ENCODE data around the gene MTMR3.

The MTMR3 gene

GRCh38 chr22:29997516-29997915 is 114.5 kb downstream of the MTMR3 start:
- Histone ChIP-seq H3K4me1 (ENCODE audit: control insufficient read depth, insufficient read depth, low read length) (no peaks in the 10 kb centered on the region), H3K9me3 (ENCODE audit: control insufficient read depth, low read length) (no peaks in the 10 kb centered on the region), H3K36me3 (ENCODE audit: control insufficient read depth, insufficient read depth, low read length) (no peaks in the 10 kb centered on the region), H3K27me3 (ENCODE audit: control insufficient read depth, insufficient read depth, low read length, poor library complexity, severe bottlenecking) (no peaks in the 10 kb centered on the region), H3K27ac (ENCODE audit: insufficient read depth, low read depth, low read length, poor library complexity, severe bottlenecking) (no peak overlapping the region), H3K4me3 (ENCODE audit: insufficient read depth, low read depth, low read length) (no peak overlapping the region)
- 92 to 100% methylated on average over 2 of the region's 2 CpGs for WGBS, 2 experiments

DNA sequence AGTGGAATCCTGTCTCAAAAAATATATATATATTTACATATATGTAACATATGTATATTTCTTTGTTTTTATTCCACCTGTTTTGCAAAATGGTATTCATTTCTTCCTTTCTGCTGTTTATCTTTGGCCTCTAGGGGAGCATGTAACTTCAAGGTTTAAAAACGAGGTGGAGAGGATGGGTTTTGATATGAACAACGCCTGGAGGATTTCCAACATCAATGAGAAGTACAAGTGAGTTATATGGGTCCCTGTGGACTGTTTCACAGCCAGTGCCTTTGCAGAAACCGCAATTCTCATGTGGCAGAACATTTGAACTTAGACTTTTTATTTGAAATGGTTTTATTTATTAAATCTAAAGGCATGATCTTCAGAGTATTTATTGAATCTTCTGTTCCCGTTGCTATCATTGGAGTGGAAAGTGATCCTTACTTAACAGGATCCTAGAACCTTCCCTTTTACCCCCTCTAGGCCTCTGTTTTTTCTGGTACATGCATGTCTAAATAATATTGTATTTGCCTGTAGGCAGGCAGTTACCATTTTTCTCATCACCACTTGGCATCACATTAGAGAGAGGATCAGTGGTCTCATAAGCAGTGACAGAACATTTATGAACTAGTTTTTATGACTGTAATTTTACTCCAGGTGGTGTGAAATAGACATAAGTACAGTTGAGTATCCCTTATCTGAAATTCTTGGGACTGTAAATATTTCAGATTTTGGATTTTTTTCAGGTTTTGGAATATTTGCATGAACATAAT is 115.8 kb downstream of the MTMR3 start:
- Histone ChIP-seq H3K4me3 (ENCODE audit: insufficient read depth, low read depth, low read length) (no peak overlapping the region), H3K27me3 (ENCODE audit: control insufficient read depth, insufficient read depth, low read length, poor library complexity, severe bottlenecking) (no peaks in the 10 kb centered on the region), H3K36me3 (ENCODE audit: control insufficient read depth, insufficient read depth, low read length) (no peaks in the 10 kb centered on the region), H3K4me1 (ENCODE audit: control insufficient read depth, insufficient read depth, low read length) (no peaks in the 10 kb centered on the region), H3K9me3 (ENCODE audit: control insufficient read depth, low read length) (no peaks in the 10 kb centered on the region), H3K27ac (ENCODE audit: insufficient read depth, low read depth, low read length, poor library complexity, severe bottlenecking) (no peak overlapping the region)
- WGBS, 2 experiments = 92 to 94% methylated on average over 4 of the region's 4 CpGs

DNA sequence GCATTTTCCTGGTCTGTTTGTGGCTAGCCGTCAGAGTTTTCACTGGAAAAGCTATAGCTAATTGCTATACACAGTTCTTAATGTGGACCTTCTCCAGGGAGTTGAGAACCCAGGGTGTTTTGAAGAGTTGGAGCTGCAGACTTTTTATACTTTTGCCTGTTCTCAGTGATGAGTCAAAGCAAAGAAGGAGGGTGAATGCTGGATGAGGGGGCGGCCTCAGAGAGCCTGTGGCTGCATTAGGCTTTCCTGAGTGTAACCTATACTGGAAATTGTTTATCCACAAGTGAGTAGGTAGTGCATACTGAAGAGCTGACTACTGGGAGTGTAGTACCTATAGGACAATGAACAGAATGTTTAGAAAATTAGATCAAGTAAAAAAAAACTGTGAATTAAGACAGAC is 117.6 kb downstream of the MTMR3 start:
- H3K4me1 ChIP-seq (ENCODE audit: control insufficient read depth, insufficient read depth, low read length) = no peaks in the 10 kb centered on the region

DNA sequence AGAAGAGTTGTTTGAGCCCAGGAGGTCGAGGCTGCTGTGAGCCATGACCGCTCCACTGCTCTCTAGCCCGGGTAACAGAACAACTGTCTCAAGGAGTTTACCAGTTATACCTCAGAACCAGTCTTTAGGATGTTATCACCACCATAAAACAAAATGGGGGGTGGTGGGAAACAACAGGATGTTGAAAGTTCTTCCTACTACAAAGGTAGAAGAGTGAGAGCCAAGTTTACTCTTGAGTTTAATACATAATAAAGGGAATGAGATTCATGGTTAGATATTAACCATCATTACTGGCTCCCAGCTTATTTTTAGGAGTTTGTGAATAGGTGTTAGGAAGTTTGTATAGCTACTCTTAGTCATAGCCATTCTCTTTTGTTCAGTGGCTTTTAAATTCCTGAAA is 118.5 kb downstream of the MTMR3 start:
- Histone ChIP-seq H3K4me3 (ENCODE audit: insufficient read depth, low read depth, low read length) (no peak overlapping the region), H3K36me3 (ENCODE audit: control insufficient read depth, insufficient read depth, low read length) (no peaks in the 10 kb centered on the region), H3K4me1 (ENCODE audit: control insufficient read depth, insufficient read depth, low read length) (no peaks in the 10 kb centered on the region), H3K9me3 (ENCODE audit: control insufficient read depth, low read length) (no peaks in the 10 kb centered on the region), H3K27ac (ENCODE audit: insufficient read depth, low read depth, low read length, poor library complexity, severe bottlenecking) (no peak overlapping the region), H3K27me3 (ENCODE audit: control insufficient read depth, insufficient read depth, low read length, poor library complexity, severe bottlenecking) (no peaks in the 10 kb centered on the region)
- 93 to 94% methylated on average over 3 of the region's 3 CpGs for WGBS, 2 experiments

More for the DNA sequence above, 117.6 kb downstream of the MTMR3 start:
- Histone ChIP-seq H3K27ac (ENCODE audit: insufficient read depth, low read depth, low read length, poor library complexity, severe bottlenecking) (no peak overlapping the region), H3K9me3 (ENCODE audit: control insufficient read depth, low read length) (no peaks in the 10 kb centered on the region), H3K4me3 (ENCODE audit: insufficient read depth, low read depth, low read length) (no peak overlapping the region), H3K27me3 (ENCODE audit: control insufficient read depth, insufficient read depth, low read length, poor library complexity, severe bottlenecking) (no peaks in the 10 kb centered on the region), H3K36me3 (ENCODE audit: control insufficient read depth, insufficient read depth, low read length) (no peaks in the 10 kb centered on the region)
- 95 to 97% methylated on average over 2 of the region's 2 CpGs for WGBS, 2 experiments

GRCh38 chr22:30002861-30003486 is 120.0 kb downstream of the MTMR3 start:
- Histone ChIP-seq H3K27me3 (ENCODE audit: control insufficient read depth, insufficient read depth, low read length, poor library complexity, severe bottlenecking) (no peaks in the 10 kb centered on the region), H3K4me1 (ENCODE audit: control insufficient read depth, insufficient read depth, low read length) (peaks cover 4% of the 10 kb centered on the region), H3K9me3 (ENCODE audit: control insufficient read depth, low read length) (no peaks in the 10 kb centered on the region), H3K4me3 (ENCODE audit: insufficient read depth, low read depth, low read length) (no peak overlapping the region), H3K27ac (ENCODE audit: insufficient read depth, low read depth, low read length, poor library complexity, severe bottlenecking) (no peak overlapping the region), H3K36me3 (ENCODE audit: control insufficient read depth, insufficient read depth, low read length) (peaks cover 4% of the 10 kb centered on the region)
- 93% methylated on average over 4 of the region's 4 CpGs for WGBS, 2 experiments

- no peak overlapping the region for H3K4me3 ChIP-seq (ENCODE audit: insufficient read depth, low read depth, low read length)
- 83 to 92% methylated on average over 1 of the region's 1 CpG for WGBS, 2 experiments
- peaks cover 4% of the 10 kb centered on the region for H3K4me1 ChIP-seq (ENCODE audit: control insufficient read depth, insufficient read depth, low read length)
- no peaks in the 10 kb centered on the region for H3K9me3 ChIP-seq (ENCODE audit: control insufficient read depth, low read length)
- no peak overlapping the region for H3K27ac ChIP-seq (ENCODE audit: insufficient read depth, low read depth, low read length, poor library complexity, severe bottlenecking)
- H3K27me3 ChIP-seq (ENCODE audit: control insufficient read depth, insufficient read depth, low read length, poor library complexity, severe bottlenecking) = no peaks in the 10 kb centered on the region
- H3K36me3 ChIP-seq (ENCODE audit: control insufficient read depth, insufficient read depth, low read length) = peaks cover 4% of the 10 kb centered on the region
Measured at GRCh38 chr22:30004101-30004500, 121.1 kb downstream of the MTMR3 start.

GRCh38 chr22:30004694-30005093 is 121.7 kb downstream of the MTMR3 start:
- Histone ChIP-seq H3K27ac (ENCODE audit: insufficient read depth, low read depth, low read length, poor library complexity, severe bottlenecking) (no peak overlapping the region), H3K36me3 (ENCODE audit: control insufficient read depth, insufficient read depth, low read length) (peaks cover 4% of the 10 kb centered on the region)

DNA sequence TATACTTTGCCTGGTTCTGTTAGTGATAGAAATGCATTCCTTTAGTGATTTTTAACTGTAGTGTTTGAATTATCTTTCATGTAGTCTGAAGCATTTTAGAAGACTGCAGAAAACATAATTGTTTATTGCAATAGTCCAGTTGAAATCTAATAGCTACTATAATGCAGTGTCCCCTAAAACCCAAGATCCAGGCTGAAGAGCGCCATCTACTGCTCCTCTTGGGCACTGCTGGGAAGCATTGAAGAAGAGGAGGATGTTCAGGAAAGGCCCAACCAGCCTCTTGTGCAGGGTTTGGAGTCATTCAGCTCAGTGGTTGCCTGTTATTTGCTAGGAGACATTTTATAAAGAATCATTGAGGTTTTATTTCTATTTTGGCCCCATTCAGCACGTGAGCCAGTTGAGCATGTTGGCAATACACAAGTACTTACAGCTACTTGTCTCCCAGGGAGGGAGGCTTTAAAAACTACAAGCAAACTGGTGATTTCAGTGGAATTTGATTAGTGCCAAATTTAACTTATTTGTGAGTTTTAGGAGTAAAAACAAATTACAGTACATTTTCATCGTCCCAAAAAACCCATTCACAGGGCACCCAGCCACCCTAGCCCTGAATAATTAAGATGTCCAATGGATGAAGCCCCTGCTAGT is 122.4 kb downstream of the MTMR3 start:
- WGBS, 2 experiments = 36 to 41% methylated on average over 3 of the region's 3 CpGs
- Histone ChIP-seq H3K4me1 (ENCODE audit: control insufficient read depth, insufficient read depth, low read length) (peaks cover 4% of the 10 kb centered on the region), H3K27ac (ENCODE audit: insufficient read depth, low read depth, low read length, poor library complexity, severe bottlenecking) (no peak overlapping the region), H3K4me3 (ENCODE audit: insufficient read depth, low read depth, low read length) (no peak overlapping the region), H3K36me3 (ENCODE audit: control insufficient read depth, insufficient read depth, low read length) (peaks cover 4% of the 10 kb centered on the region), H3K9me3 (ENCODE audit: control insufficient read depth, low read length) (no peaks in the 10 kb centered on the region), H3K27me3 (ENCODE audit: control insufficient read depth, insufficient read depth, low read length, poor library complexity, severe bottlenecking) (no peaks in the 10 kb centered on the region)

More at GRCh38 chr22:30004694-30005093, 121.7 kb downstream of the MTMR3 start:
- 85% methylated on average over 4 of the region's 4 CpGs for WGBS, 2 experiments
- Histone ChIP-seq H3K4me3 (ENCODE audit: insufficient read depth, low read depth, low read length) (no peak overlapping the region), H3K9me3 (ENCODE audit: control insufficient read depth, low read length) (no peaks in the 10 kb centered on the region), H3K4me1 (ENCODE audit: control insufficient read depth, insufficient read depth, low read length) (peaks cover 4% of the 10 kb centered on the region), H3K27me3 (ENCODE audit: control insufficient read depth, insufficient read depth, low read length, poor library complexity, severe bottlenecking) (no peaks in the 10 kb centered on the region)

- no peak overlapping the region for H3K4me3 ChIP-seq (ENCODE audit: insufficient read depth, low read depth, low read length)
- peaks cover 4% of the 10 kb centered on the region for H3K36me3 ChIP-seq (ENCODE audit: control insufficient read depth, insufficient read depth, low read length)
- no peaks in the 10 kb centered on the region for H3K27me3 ChIP-seq (ENCODE audit: control insufficient read depth, insufficient read depth, low read length, poor library complexity, severe bottlenecking)
Measured at GRCh38 chr22:30007361-30007760, 124.4 kb downstream of the MTMR3 start.

DNA sequence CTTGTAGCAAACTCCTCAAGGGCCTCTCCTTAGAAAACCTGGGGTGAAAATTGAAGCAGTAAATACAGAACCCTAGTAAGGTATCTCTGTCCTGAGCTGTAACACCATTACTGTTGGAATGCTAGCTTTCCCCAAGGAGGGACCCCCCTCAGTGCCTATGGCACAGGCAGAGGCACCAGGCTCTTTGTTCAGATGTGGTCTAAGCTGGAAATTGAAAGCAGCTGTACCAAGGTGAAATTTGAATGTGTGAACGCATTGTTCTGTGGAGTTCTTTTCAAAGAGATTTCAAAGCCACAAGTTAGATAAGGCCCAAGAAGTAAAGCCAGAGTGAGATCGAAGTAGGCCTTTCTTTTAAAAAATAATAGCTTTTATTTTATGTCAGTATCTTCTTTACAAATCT is 125.4 kb downstream of the MTMR3 start:
- Histone ChIP-seq H3K4me3 (ENCODE audit: insufficient read depth, low read depth, low read length) (no peak overlapping the region), H3K9me3 (ENCODE audit: control insufficient read depth, low read length) (no peaks in the 10 kb centered on the region), H3K36me3 (ENCODE audit: control insufficient read depth, insufficient read depth, low read length) (peaks cover 4% of the 10 kb centered on the region), H3K27me3 (ENCODE audit: control insufficient read depth, insufficient read depth, low read length, poor library complexity, severe bottlenecking) (no peaks in the 10 kb centered on the region), H3K4me1 (ENCODE audit: control insufficient read depth, insufficient read depth, low read length) (peaks cover 4% of the 10 kb centered on the region), H3K27ac (ENCODE audit: insufficient read depth, low read depth, low read length, poor library complexity, severe bottlenecking) (no peak overlapping the region)
- WGBS, 2 experiments = 76 to 84% methylated on average over 1 to 2 of the region's 2 CpGs

More at GRCh38 chr22:30007361-30007760, 124.4 kb downstream of the MTMR3 start:
- no peaks in the 10 kb centered on the region for H3K9me3 ChIP-seq (ENCODE audit: control insufficient read depth, low read length)
- H3K27ac ChIP-seq (ENCODE audit: insufficient read depth, low read depth, low read length, poor library complexity, severe bottlenecking) = no peak overlapping the region
- H3K4me1 ChIP-seq (ENCODE audit: control insufficient read depth, insufficient read depth, low read length) = peaks cover 4% of the 10 kb centered on the region
